K562 (cell line): ENCODE data around the gene IL4I1. TPM values are rescaled to one million over a fixed set of nuclear protein-coding genes. Genes with fewer than 3 reads are reported as not detected.

Source experiments
- ATAC-seq: fragments of 200-7000 bp; cut with Tn5 transposase; 3 replicates; pipeline ENCODE4 v1.9.1; 2020; ENCODE audit warnings: moderate library complexity
- BruUV-seq: library from RNA; stranded (reverse); fragments of 400-500 nt; replicated peaks from 2 replicates; lab custom pipeline; 2021; lab: Mats Ljungman, UMichigan
- CTCF ChIA-PET: fragments of 300-600 bp; formaldehyde crosslinking; extraction: SDS; loops from one replicate; lab custom pipeline; 2021; ENCODE audit warnings: low intra/inter-chr PET ratio; lab: Yijun Ruan, JAX
- POLR2A ChIA-PET: fragments of 300-600, 350-650 bp; sonication (Branson Sonifier 250); formaldehyde crosslinking; extraction: SDS; loops from one replicate; lab custom pipeline; 2021; ENCODE audit warnings: antibody characterized with exemption, inconsistent platforms; lab: Yijun Ruan, JAX
- DNase-seq, 4 experiments: peaks; one replicate each; pipeline versions ENCODE4 v3.0.0 to v3.0.0-alpha.2; 2011 to 2018; ENCODE audit warnings: low spot score in 3 of 4, mixed read lengths in 3 of 4; ENCODE audit errors: extremely low read depth in 1 of 4
- FAIRE-seq: peaks from 2 replicates; lab custom pipeline; 2011; peaks lifted over from hg19 to GRCh38; lab: Jason Lieb, UNC
- H2AFZ ChIP-seq: 2 replicates; pipeline ENCODE4 v1.6.0; 2011; ENCODE audit warnings: low read depth, low read length, control low read depth, inconsistent platforms
- H3K27ac ChIP-seq: fragments of 200-600 bp; 3 replicates; pipeline ENCODE4 v1.8.0; 2011; ENCODE audit warnings: low read depth, mild to moderate bottlenecking, control low read depth, inconsistent platforms, low read length, moderate library complexity, mixed read lengths; ENCODE audit errors: extremely low read depth
- H3K27me3 ChIP-seq, 2 experiments: fragments of 300-600 bp in 1 of 2; 2 replicates in 1 of 2; 3 replicates in 1 of 2; pipeline versions ENCODE4 v1.6.0 to v1.8.0; 2011; ENCODE audit warnings: inconsistent platforms in 2 of 2, low read length in 2 of 2, mild to moderate bottlenecking in 1 of 2, mixed read lengths in 1 of 2, moderate library complexity in 1 of 2; ENCODE audit not compliant: control insufficient read depth in 2 of 2, insufficient read depth in 2 of 2
- H3K36me3 ChIP-seq: fragments of 300-600 bp; 3 replicates; pipeline ENCODE4 v1.8.0; 2011; ENCODE audit warnings: mild to moderate bottlenecking, low read length, inconsistent platforms; ENCODE audit not compliant: control insufficient read depth, insufficient read depth
- H3K4me1 ChIP-seq, 2 experiments: fragments of 200-600 bp in 1 of 2; replicated peaks in 1 of 2; 2 replicates in 1 of 2; 3 replicates in 1 of 2; pipeline versions ENCODE4 v1.5.1 to v1.8.0; 2011; ENCODE audit warnings: inconsistent platforms in 2 of 2, low read length in 2 of 2, mild to moderate bottlenecking in 1 of 2, mixed read lengths in 1 of 2, moderate library complexity in 1 of 2; ENCODE audit not compliant: control insufficient read depth in 2 of 2, insufficient read depth in 2 of 2
- H3K4me2 ChIP-seq: 2 replicates; pipeline ENCODE4 v1.6.1; 2011; ENCODE audit warnings: low read length, control low read depth, inconsistent platforms, mixed read lengths; ENCODE audit not compliant: insufficient read depth
- H3K4me3 ChIP-seq: fragments of 200-600 bp; sonication (generic), shearing (Covaris generic); 2 replicates; pipeline ENCODE4 v1.5.1; 2016; ENCODE audit warnings: control low read depth, inconsistent platforms
- H3K79me2 ChIP-seq: fragments of 200-600 bp; 3 replicates; pipeline ENCODE4 v1.8.0; 2011; ENCODE audit warnings: low read length, inconsistent platforms; ENCODE audit not compliant: control insufficient read depth, insufficient read depth
- H3K9ac ChIP-seq, 2 experiments: 2 replicates each; pipeline versions ENCODE4 v1.6.0 to v1.6.1; 2011; ENCODE audit warnings: low read depth in 2 of 2, low read length in 2 of 2, control low read depth in 1 of 2, inconsistent platforms in 1 of 2, mild to moderate bottlenecking in 1 of 2, mixed read lengths in 1 of 2; ENCODE audit not compliant: insufficient read depth in 1 of 2
- H3K9me1 ChIP-seq: one replicate; pipeline ENCODE4 v1.6.0; 2011; ENCODE audit warnings: inconsistent platforms, mild to moderate bottlenecking, low read length, moderate library complexity; ENCODE audit not compliant: control insufficient read depth, insufficient read depth
- H3K9me3 ChIP-seq: replicated peaks from 2 replicates; pipeline ENCODE4 v1.5.1; 2011; ENCODE audit warnings: low read depth, low read length, inconsistent platforms; ENCODE audit not compliant: control insufficient read depth, insufficient read depth
- H4K20me1 ChIP-seq: replicated peaks from 2 replicates; pipeline ENCODE4 v1.6.1; 2011; ENCODE audit warnings: low read length, inconsistent platforms, mixed read lengths; ENCODE audit not compliant: control insufficient read depth, insufficient read depth
- CHD4 ChIP-seq: fragments of 200-600 bp; sonication (generic); IDR thresholded peaks from 3 replicates; pipeline ENCODE4 v1.6.1; 2012; ENCODE audit warnings: low read depth, mild to moderate bottlenecking, mixed read lengths, low read length, inconsistent platforms; ENCODE audit not compliant: insufficient read depth, insufficient replicate concordance, poor library complexity, severe bottlenecking
- DPF2 ChIP-seq: fragments of 450-650 bp; IDR thresholded peaks from 2 replicates; pipeline ENCODE4 v1.6.1; 2016
- WGBS: fragments of 100-300 bp; shearing (Covaris generic); methylation state at CpG from one replicate; pipeline ENCODE4 v1.1.6; 2016; ENCODE audit warnings: low coverage, mixed read lengths; ENCODE audit not compliant: insufficient coverage; ENCODE audit errors: missing lambda C conversion rate; 5-methylcytosine and 5-hydroxymethylcytosine counted together
- in situ Hi-C: fragments of 300-500 bp; cut with MboI; formaldehyde crosslinking; loops from 4 replicates; pipeline ENCODE4 v1.15.0; 2018; ENCODE audit warnings: inconsistent platforms, mixed read lengths
- intact Hi-C: fragments of 100-400 bp; cut with micrococcal nuclease; formaldehyde crosslinking; loops from 2 replicates; pipeline ENCODE4 v1.14.2; 2022
- polyA plus RNA-seq, 8 experiments: library from polyadenylated mRNA; depleted of rRNA in 4 of 8; stranded (reverse) in 5 of 8; unstranded in 3 of 8; fragments of >200 nt; fragmentation: Nextera tagmentation in 2 of 8; fragmentation: Illumina TruSeq in 1 of 8; extraction: Ambion mirVana in 2 of 8; extraction: Trizol in 1 of 8; gene quantifications; 2 replicates each; pipeline versions ENCODE4 v1.2.1 to v1.2.3, GENCODE V29; 2011 to 2014; ENCODE audit warnings: inconsistent platforms in 1 of 8, missing spikeins in 1 of 8
- total RNA-seq, 7 experiments: library from RNA; depleted of rRNA in 6 of 7; stranded (reverse); fragments of >200 nt in 6 of 7; fragmentation: Illumina TruSeq in 2 of 7; extraction: Trizol in 2 of 7; gene quantifications; 2 replicates each; pipeline versions ENCODE4 v1.2.1 to v1.2.3, GENCODE V29; 2011 to 2021; ENCODE audit warnings: low replicate concordance in 1 of 7
- TF ChIP-seq, protein P1 (sequence below): IDR thresholded peaks from 2 replicates; pipeline ENCODE4 v1.6.1; 2011; ENCODE audit not compliant: insufficient read length; ENCODE audit errors: extremely low read depth
- TF ChIP-seq, protein P2 (sequence below): fragments of 450-650 bp; IDR thresholded peaks from 2 replicates; pipeline ENCODE4 v1.6.1; 2016; ENCODE audit warnings: low read depth

IL4I1 gene
- total and polyA plus RNA-seq, 9 of the 15 experiments (the other 6 are each of a cell fraction or from before 2014, with no cell fraction given) = 0.06 to 0.95 (median 0.43) TPM; not detected in 2

DNA sequence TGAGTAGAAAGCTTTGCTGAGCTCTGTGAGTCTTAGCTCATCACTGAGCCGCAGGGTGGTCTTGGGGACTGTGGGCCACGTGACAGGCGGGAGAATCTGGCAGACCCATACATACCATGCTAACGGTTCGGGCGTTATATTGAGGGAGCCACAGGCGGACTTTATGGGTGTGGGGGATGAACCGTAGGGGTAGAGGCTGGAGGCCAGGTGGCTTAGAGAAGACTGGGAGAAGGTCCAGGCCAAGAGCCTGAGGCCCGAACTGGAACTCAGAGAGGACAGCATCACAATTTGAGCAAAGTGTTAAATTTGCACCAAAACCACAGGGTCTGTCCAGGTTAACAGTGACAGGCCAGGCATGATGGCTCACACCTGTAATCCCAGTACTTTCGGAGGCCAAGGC lies 17.0 kb upstream of the IL4I1 start:
- WGBS = 90% methylated on average over 9 of the region's 10 CpGs
- FAIRE-seq (no peak), ATAC-seq (no peak; the same call in 2 of the 3 replicates), DNase-seq (no peak)
- TF ChIP-seq CHD4 (no peak), DPF2 (no peak)
- TF ChIP-seq, protein P1, sequence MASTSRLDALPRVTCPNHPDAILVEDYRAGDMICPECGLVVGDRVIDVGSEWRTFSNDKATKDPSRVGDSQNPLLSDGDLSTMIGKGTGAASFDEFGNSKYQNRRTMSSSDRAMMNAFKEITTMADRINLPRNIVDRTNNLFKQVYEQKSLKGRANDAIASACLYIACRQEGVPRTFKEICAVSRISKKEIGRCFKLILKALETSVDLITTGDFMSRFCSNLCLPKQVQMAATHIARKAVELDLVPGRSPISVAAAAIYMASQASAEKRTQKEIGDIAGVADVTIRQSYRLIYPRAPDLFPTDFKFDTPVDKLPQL = no peak
- TF ChIP-seq, protein P2, sequence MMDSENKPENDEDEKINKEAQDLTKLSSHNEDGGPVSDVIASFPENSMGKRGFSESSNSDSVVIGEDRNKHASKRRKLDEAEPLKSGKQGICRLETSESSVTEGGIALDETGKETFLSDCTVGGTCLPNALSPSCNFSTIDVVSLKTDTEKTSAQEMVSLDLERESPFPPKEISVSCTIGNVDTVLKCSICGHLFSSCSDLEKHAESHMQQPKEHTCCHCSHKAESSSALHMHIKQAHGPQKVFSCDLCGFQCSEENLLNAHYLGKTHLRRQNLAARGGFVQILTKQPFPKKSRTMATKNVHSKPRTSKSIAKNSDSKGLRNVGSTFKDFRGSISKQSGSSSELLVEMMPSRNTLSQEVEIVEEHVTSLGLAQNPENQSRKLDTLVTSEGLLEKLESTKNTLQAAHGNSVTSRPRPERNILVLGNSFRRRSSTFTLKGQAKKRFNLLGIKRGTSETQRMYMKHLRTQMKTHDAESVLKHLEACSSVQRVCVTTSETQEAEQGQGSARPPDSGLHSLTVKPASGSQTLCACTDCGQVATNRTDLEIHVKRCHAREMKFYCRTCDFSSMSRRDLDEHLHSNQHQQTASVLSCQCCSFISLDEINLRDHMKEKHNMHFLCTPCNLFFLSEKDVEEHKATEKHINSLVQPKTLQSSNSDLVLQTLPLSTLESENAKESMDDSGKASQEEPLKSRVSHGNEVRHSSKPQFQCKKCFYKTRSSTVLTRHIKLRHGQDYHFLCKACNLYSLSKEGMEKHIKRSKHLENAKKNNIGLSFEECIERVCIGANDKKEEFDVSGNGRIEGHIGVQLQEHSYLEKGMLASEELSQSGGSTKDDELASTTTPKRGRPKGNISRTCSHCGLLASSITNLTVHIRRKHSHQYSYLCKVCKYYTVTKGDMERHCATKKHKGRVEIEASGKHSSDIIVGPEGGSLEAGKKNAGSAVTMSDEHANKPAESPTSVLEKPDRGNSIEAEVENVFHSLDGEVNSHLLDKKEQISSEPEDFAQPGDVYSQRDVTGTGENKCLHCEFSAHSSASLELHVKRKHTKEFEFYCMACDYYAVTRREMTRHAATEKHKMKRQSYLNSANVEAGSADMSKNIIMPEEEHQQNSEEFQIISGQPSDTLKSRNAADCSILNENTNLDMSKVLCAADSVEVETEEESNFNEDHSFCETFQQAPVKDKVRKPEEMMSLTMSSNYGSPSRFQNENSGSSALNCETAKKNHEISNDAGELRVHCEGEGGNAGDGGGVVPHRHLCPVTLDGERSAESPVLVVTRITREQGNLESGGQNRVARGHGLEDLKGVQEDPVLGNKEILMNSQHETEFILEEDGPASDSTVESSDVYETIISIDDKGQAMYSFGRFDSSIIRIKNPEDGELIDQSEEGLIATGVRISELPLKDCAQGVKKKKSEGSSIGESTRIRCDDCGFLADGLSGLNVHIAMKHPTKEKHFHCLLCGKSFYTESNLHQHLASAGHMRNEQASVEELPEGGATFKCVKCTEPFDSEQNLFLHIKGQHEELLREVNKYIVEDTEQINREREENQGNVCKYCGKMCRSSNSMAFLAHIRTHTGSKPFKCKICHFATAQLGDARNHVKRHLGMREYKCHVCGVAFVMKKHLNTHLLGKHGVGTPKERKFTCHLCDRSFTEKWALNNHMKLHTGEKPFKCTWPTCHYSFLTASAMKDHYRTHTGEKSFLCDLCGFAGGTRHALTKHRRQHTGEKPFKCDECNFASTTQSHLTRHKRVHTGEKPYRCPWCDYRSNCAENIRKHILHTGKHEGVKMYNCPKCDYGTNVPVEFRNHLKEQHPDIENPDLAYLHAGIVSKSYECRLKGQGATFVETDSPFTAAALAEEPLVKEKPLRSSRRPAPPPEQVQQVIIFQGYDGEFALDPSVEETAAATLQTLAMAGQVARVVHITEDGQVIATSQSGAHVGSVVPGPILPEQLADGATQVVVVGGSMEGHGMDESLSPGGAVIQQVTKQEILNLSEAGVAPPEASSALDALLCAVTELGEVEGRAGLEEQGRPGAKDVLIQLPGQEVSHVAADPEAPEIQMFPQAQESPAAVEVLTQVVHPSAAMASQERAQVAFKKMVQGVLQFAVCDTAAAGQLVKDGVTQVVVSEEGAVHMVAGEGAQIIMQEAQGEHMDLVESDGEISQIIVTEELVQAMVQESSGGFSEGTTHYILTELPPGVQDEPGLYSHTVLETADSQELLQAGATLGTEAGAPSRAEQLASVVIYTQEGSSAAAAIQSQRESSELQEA = no peak
- peaks cover 52% of the 10 kb centered on the region for H4K20me1 ChIP-seq
- in situ Hi-C loops = no loop called here
- no peak overlapping the region for H3K4me3 ChIP-seq
- no TSS peak for BruUV-seq
- H3K27me3 ChIP-seq = no peaks in the 10 kb centered on the region
- H3K79me2 ChIP-seq = peaks cover 76% of the 10 kb centered on the region
- intact Hi-C loops = no loop called here
- ChIA-PET POLR2A (interaction anchor here (0.6 to 13.2 kb wide), 5 partner anchors 11 to 32 kb away, joined by 3 to 105 read pairs (median 3); partner anchors contain the start of genes ATF5 and NUP62), CTCF (no interaction called here)
- no peak overlapping the region for H3K4me2 ChIP-seq
- H3K9me1 ChIP-seq = no peaks in the 10 kb centered on the region
- no peak overlapping the region for H2AFZ ChIP-seq
- no peak overlapping the region for H3K27ac ChIP-seq
- peaks cover 0 to 16% of the 10 kb centered on the region in 2 experiments; a peak in 2 of 5 replicates for H3K4me1 ChIP-seq
- H3K36me3 ChIP-seq = peaks cover 93% of the 10 kb centered on the region; the same call in 2 of the 3 replicates
- H3K9ac ChIP-seq = no peak overlapping the region
- H3K9me3 ChIP-seq = no peaks in the 10 kb centered on the region
